ENCODE results near the gene WDFY3. TPM values are rescaled to one million over a fixed set of nuclear protein-coding genes. Genes with fewer than 3 reads are reported as not detected.

WDFY3 gene
- total and polyA plus RNA-seq, 2 of the 13 experiments (the other 11 are each of a cell fraction or from before 2014, with no cell fraction given): 16.7 to 24.5 TPM

- TF ChIP-seq, protein P1, sequence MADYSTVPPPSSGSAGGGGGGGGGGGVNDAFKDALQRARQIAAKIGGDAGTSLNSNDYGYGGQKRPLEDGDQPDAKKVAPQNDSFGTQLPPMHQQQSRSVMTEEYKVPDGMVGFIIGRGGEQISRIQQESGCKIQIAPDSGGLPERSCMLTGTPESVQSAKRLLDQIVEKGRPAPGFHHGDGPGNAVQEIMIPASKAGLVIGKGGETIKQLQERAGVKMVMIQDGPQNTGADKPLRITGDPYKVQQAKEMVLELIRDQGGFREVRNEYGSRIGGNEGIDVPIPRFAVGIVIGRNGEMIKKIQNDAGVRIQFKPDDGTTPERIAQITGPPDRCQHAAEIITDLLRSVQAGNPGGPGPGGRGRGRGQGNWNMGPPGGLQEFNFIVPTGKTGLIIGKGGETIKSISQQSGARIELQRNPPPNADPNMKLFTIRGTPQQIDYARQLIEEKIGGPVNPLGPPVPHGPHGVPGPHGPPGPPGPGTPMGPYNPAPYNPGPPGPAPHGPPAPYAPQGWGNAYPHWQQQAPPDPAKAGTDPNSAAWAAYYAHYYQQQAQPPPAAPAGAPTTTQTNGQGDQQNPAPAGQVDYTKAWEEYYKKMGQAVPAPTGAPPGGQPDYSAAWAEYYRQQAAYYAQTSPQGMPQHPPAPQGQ (CRISPR knock-in tag; IDR thresholded peaks at IDR 0.05; ENCODE audit: borderline replicate concordance): no peak
- no peak for TF ChIP-seq FOXA1 (IDR thresholded peaks at IDR 0.05)
- TF ChIP-seq FOXA1 (CRISPR knock-in tag; IDR thresholded peaks at IDR 0.05): no peak
- no peak for TF ChIP-seq HMGXB4 (CRISPR knock-in tag; IDR thresholded peaks at IDR 0.05; ENCODE audit: borderline replicate concordance in 1 of 2, low read depth in 1 of 2)
- TF ChIP-seq MYC (CRISPR knock-in tag; IDR thresholded peaks at IDR 0.05; ENCODE audit: borderline replicate concordance): no peak
These were observed 173.9 kb downstream of the WDFY3 start (continued) for GRCh38 chr4:84792366-84793301.

DNA sequence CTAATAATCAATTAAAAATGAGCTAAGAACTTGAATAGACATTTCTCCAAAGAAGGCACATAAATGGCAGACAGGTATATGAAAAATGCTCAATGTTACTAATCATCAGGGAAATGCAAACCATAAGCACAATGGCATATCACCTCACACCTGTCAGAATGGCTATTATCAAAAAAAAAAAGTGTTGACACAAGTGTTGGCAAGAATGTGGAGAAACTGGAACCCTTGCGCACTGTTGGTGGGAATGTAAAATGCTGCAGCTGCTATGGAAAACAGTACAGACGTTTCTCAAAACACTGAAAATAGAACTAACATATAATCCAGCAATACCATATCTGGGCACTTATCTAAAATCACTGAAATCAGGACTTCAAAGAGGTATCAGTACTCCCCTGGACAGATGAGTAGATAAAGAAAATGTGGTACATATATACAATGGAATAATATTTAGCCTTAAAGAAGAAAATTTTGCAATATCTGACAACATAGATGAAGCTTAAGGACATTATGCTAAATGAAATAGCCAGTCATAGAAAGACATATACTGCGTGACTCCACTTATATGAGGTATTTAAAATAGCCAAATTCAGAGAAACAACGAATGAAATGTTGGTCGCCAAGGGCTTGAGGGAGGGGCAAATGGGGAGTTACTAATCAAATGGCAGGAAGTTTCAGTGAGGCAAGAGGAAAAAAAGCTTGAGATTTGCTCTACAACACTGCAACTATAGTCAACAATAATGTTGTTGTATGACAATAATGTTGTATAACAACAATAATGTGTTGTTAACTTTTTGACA lies 175.5 kb downstream of the WDFY3 start:
- ChIA-PET CTCF (ENCODE audit: low intra/inter-chr PET ratio, low total read pairs) (no interaction called here), POLR2A (no interaction called here)
- in situ Hi-C loops (cut with HindIII; ENCODE audit: extremely low pct_ligation_motif_present, low pct_unique_long_range_greater_than_20kb): no loop called here
- H2AFZ ChIP-seq (ENCODE audit: low read length): no peak overlapping the region
- no peak overlapping the region for H3K4me3 ChIP-seq (replicated peaks in 1 of 3; ENCODE audit: insufficient read depth in 1 of 3, low read depth in 2 of 3, low read length in 3 of 3)
- H3K9me3 ChIP-seq (ENCODE audit: low read length): no peaks in the 10 kb centered on the region
- H4K20me1 ChIP-seq (ENCODE audit: insufficient read depth, low read length): no peaks in the 10 kb centered on the region
- H3K27ac ChIP-seq (ENCODE audit: extremely low read length, insufficient read depth, low read length): no peak overlapping the region
- FAIRE-seq (no peak), DNase-seq (ENCODE audit: low spot score) (no peak), ATAC-seq (no peak)
- no peak overlapping the region for H3K9ac ChIP-seq (ENCODE audit: insufficient read depth, low read depth, low read length)
- H3K27me3 ChIP-seq (ENCODE audit: control insufficient read depth in 1 of 2, insufficient read depth in 2 of 2, low read length in 2 of 2): no peaks in the 10 kb centered on the region
- no peaks in the 10 kb centered on the region for H3K4me1 ChIP-seq (ENCODE audit: insufficient read depth, low read length)
- intact Hi-C loops (cut with micrococcal nuclease; ENCODE audit: unreplicated experiment): no loop called here
- no peak overlapping the region for H3K4me2 ChIP-seq (ENCODE audit: low read depth, low read length)
- no peaks in the 10 kb centered on the region for H3K79me2 ChIP-seq (ENCODE audit: insufficient read depth, low read length)
- peaks cover 3 to 29% of the 10 kb centered on the region in 2 experiments; a peak in 4 of 5 replicates for H3K36me3 ChIP-seq (replicated peaks in 1 of 2; ENCODE audit: control insufficient read depth in 1 of 2, insufficient read depth in 2 of 2, low read length in 2 of 2)
- BruUV-seq (replicated peaks): no TSS peak
- WGBS (ENCODE audit: low lambda C conversion rate): 98% methylated on average over 5 of the region's 5 CpGs
- no peak for TF ChIP-seq TMF1 (CRISPR knock-in tag; IDR thresholded peaks at IDR 0.05; ENCODE audit: low read depth)
- TF ChIP-seq ZNF136 (CRISPR knock-in tag; IDR thresholded peaks at IDR 0.05; ENCODE audit: low read depth): no peak
- TF ChIP-seq UBTF (CRISPR knock-in tag; IDR thresholded peaks at IDR 0.05): no peak
- no peak for TF ChIP-seq ZFYVE20 (CRISPR knock-in tag; IDR thresholded peaks at IDR 0.05; ENCODE audit: borderline replicate concordance, low read depth)
- no peak for TF ChIP-seq TGIF2 (CRISPR knock-in tag; IDR thresholded peaks at IDR 0.05)
- TF ChIP-seq RFX5 (IDR thresholded peaks at IDR 0.05; ENCODE audit: low read depth, low read length): no peak
